ENCODE measurements around the gene JOSD1. TPM values are rescaled to one million over a fixed set of nuclear protein-coding genes. Genes with fewer than 3 reads are reported as not detected.

The JOSD1 gene
- total and polyA plus RNA-seq, 4 donors = 3.4 to 20.6 (median 14.7) TPM

GRCh38 chr22:38742176-38742942, 41.6 kb upstream of the JOSD1 start:
- H3K4me3 ChIP-seq (ENCODE audit: low read depth in 1 of 3, low read length in 3 of 3) = no peak overlapping the region
- H3K36me3 ChIP-seq (ENCODE audit: control insufficient read depth in 4 of 4, insufficient read depth in 3 of 4, low read depth in 1 of 4, low read length in 3 of 4) = peaks cover 42 to 90% (median 68%) of the 10 kb centered on the region in 4 donors
- peaks cover 5 to 12% (median 7%) of the 10 kb centered on the region in 4 donors for H3K4me1 ChIP-seq (ENCODE audit: control insufficient read depth in 4 of 4, insufficient read depth in 4 of 4, low read length in 3 of 4)
- H3K27ac ChIP-seq (ENCODE audit: low read depth in 1 of 2, low read length in 2 of 2) = no peak overlapping the region
- TF ChIP-seq REST (IDR thresholded peaks at IDR 0.05) (no peak), CTCF (IDR thresholded peaks at IDR 0.05; ENCODE audit: low read depth, low read length, missing input control) (no peak), HNF4A (conservative IDR thresholded peaks at IDR 0.05) (no peak), FOXA1 (IDR thresholded peaks at IDR 0.05) (no peak), NR2F2 (IDR thresholded peaks at IDR 0.05) (no peak), ATF3 (IDR thresholded peaks at IDR 0.05) (no peak), HNF4G (IDR thresholded peaks at IDR 0.05) (no peak), RXRA (IDR thresholded peaks at IDR 0.05) (no peak), EGR1 (IDR thresholded peaks at IDR 0.05; ENCODE audit: low read depth in 2 of 2) (no peak), ZBTB33 (IDR thresholded peaks at IDR 0.05) (no peak), TAF1 (conservative IDR thresholded peaks at IDR 0.05) (no peak)
- no peaks in the 10 kb centered on the region for H3K9me3 ChIP-seq (ENCODE audit: control insufficient read depth in 4 of 4, low read length in 3 of 4)
- no peak overlapping the region for H3K9ac ChIP-seq (ENCODE audit: low read depth in 1 of 2, low read length in 2 of 2)
- no peaks in the 10 kb centered on the region for H3K27me3 ChIP-seq (ENCODE audit: control insufficient read depth in 4 of 4, insufficient read depth in 4 of 4, low read length in 3 of 4)
- 94% methylated on average over 25 of the region's 25 CpGs for WGBS
- no peak for DNase-seq (ENCODE audit: low spot score)

- no peak for TF ChIP-seq FOXA2 (IDR thresholded peaks at IDR 0.05)
- H3K4me3 ChIP-seq (ENCODE audit: low read depth in 1 of 3, low read length in 3 of 3) = no peak overlapping the region
- peaks cover 46 to 98% (median 73%) of the 10 kb centered on the region in 4 donors for H3K36me3 ChIP-seq (ENCODE audit: control insufficient read depth in 4 of 4, insufficient read depth in 3 of 4, low read depth in 1 of 4, low read length in 3 of 4)
- H3K4me1 ChIP-seq (ENCODE audit: control insufficient read depth in 4 of 4, insufficient read depth in 4 of 4, low read length in 3 of 4) = peaks cover 5 to 14% (median 10%) of the 10 kb centered on the region in 4 donors
- no peaks in the 10 kb centered on the region for H3K27me3 ChIP-seq (ENCODE audit: control insufficient read depth in 4 of 4, insufficient read depth in 4 of 4, low read length in 3 of 4)
- no peaks in the 10 kb centered on the region for H3K9me3 ChIP-seq (ENCODE audit: control insufficient read depth in 4 of 4, low read length in 3 of 4)
- 93% methylated on average over 10 of the region's 10 CpGs for WGBS
- no peak for DNase-seq (ENCODE audit: low spot score)
- H3K9ac ChIP-seq (ENCODE audit: low read depth in 1 of 2, low read length in 2 of 2) = no peak overlapping the region
- no peak overlapping the region for H3K27ac ChIP-seq (ENCODE audit: low read depth in 1 of 2, low read length in 2 of 2)
These were observed 40.8 kb upstream of the JOSD1 start for GRCh38 chr22:38741576-38741975.

All from liver (tissue), 9 donors.